Left lung (tissue), 10 donors: ENCODE results near the gene ZNF316. TPM values are rescaled to one million over a fixed set of nuclear protein-coding genes. Genes with fewer than 3 reads are reported as not detected.

Source experiments
- ATAC-seq: fragments of 200-7000 bp; cut with Tn5 transposase; one replicate; pipeline ENCODE4 v1.9.1; 2020; ENCODE audit warnings: moderate library complexity
- DNase-seq, 4 donors: peaks; one replicate each; pipeline ENCODE4 v3.0.0-alpha.2; 2013 to 2020
- H3K27ac ChIP-seq, 2 donors: fragments of 200-600 bp; sonication (generic) in 1 of 2; one replicate each; pipeline versions ENCODE4 v1.5.0 to v1.8.0; 2020 to 2021
- H3K27me3 ChIP-seq, 2 donors: fragments of 200-600 bp; sonication (generic) in 1 of 2; one replicate each; pipeline versions ENCODE4 v1.5.0 to v1.8.0; 2020 to 2021
- H3K36me3 ChIP-seq, 2 donors: fragments of 200-600 bp; sonication (generic) in 1 of 2; one replicate each; pipeline versions ENCODE4 v1.5.0 to v1.8.0; 2020 to 2021
- H3K4me1 ChIP-seq, 2 donors: fragments of 200-600 bp; one replicate each; pipeline ENCODE4 v1.8.0; 2021
- H3K4me3 ChIP-seq, 2 donors: fragments of 200-600 bp; sonication (generic) in 1 of 2; one replicate each; pipeline versions ENCODE4 v1.5.0 to v1.8.0; 2020 to 2021; ENCODE audit warnings: mild to moderate bottlenecking in 1 of 2
- H3K9me3 ChIP-seq, 2 donors: fragments of 200-600 bp; sonication (generic) in 1 of 2; one replicate each; pipeline versions ENCODE4 v1.5.0 to v1.8.0; 2020 to 2021
- intact Hi-C, 2 donors: fragments of 100-400 bp; cut with DNase I; formaldehyde crosslinking; loops; one replicate each; pipeline versions ENCODE4 v1.11.2 to v1.14.2; 2022
- polyA plus RNA-seq, 6 donors: library from polyadenylated mRNA; unstranded; fragments of 120-200 nt; gene quantifications; one replicate each; pipeline ENCODE4 v1.2.1, GENCODE V29; 2013; ENCODE audit not compliant: insufficient read length in 6 of 6
- total RNA-seq, 2 donors: library from RNA; stranded (reverse); fragmentation: NEBNext Ultra II Directional; extraction: Animal tissue kit (Norgen Biotek cat#: 25700); gene quantifications; one replicate each; pipeline ENCODE4 v1.2.1, GENCODE V29; 2021
- TF ChIP-seq, protein P1 (sequence below), 2 donors: fragments of 200-600 bp; sonication (generic) in 1 of 2; IDR thresholded peaks; one replicate each; pipeline versions ENCODE4 v1.5.0 to v1.8.0; 2021; ENCODE audit warnings: antibody characterized with exemption in 2 of 2
- donor health status: DM: no; HTN: yes; CAD: no.
- donor health status: DM: no; HTN: no; CAD: no.

The ZNF316 gene
- total and polyA plus RNA-seq, 8 donors, result 29.3 to 52.9 (median 46.9) TPM

DNA sequence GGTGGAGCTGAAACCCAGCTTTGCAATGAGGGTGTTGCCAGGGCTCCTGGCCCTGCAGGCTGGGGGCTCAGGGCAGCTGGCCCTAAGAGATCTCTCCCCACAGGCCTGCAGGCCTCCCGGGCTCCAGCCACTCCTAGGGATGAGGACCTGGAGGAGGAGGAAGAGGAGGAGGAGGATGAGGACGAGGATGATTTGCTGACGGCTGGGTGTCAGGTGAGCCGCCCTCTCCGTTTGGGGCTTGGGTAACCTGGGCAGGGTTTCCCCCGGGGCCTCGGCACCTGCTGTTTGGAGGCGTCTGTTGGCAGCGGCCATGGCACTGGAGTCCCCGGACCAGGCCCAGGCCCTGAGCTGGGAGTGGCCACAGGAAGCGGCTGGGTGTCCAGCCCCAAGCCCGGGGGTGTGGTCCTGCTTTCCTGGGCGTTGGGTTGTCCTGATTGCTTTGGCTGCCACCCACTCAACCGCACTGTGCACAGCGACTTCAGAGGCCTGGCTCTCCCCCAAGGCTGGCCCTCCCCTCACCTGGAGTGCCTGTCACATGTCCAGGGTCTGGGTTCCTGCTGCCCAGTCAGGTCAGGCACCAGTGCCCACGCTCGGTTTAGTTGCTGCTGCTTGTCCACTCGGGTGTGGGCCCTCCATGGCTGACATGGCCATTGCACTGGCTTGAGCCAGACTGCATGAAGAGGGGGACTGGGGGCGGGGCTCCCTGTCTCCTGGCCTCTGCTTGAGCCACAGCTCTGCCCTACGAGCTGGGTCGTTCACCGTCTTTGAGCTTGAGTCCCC is 5.9 kb downstream of the ZNF316 start:
- DNase-seq (peak in 1 of 4 donors; percentile 71), ATAC-seq (no peak)
- intact Hi-C loops, result no loop called here
- H3K36me3 ChIP-seq, result peaks cover 0 to 85% of the 10 kb centered on the region in 2 donors
- no peak overlapping the region for H3K4me3 ChIP-seq
- TF ChIP-seq, protein P1, sequence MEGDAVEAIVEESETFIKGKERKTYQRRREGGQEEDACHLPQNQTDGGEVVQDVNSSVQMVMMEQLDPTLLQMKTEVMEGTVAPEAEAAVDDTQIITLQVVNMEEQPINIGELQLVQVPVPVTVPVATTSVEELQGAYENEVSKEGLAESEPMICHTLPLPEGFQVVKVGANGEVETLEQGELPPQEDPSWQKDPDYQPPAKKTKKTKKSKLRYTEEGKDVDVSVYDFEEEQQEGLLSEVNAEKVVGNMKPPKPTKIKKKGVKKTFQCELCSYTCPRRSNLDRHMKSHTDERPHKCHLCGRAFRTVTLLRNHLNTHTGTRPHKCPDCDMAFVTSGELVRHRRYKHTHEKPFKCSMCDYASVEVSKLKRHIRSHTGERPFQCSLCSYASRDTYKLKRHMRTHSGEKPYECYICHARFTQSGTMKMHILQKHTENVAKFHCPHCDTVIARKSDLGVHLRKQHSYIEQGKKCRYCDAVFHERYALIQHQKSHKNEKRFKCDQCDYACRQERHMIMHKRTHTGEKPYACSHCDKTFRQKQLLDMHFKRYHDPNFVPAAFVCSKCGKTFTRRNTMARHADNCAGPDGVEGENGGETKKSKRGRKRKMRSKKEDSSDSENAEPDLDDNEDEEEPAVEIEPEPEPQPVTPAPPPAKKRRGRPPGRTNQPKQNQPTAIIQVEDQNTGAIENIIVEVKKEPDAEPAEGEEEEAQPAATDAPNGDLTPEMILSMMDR (IDR thresholded peaks at IDR 0.05), result no peak
- peaks cover 4 to 23% of the 10 kb centered on the region in 2 donors for H3K4me1 ChIP-seq
- no peak overlapping the region for H3K27ac ChIP-seq
- H3K9me3 ChIP-seq, result no peaks in the 10 kb centered on the region
- H3K27me3 ChIP-seq, result no peaks in the 10 kb centered on the region

DNA sequence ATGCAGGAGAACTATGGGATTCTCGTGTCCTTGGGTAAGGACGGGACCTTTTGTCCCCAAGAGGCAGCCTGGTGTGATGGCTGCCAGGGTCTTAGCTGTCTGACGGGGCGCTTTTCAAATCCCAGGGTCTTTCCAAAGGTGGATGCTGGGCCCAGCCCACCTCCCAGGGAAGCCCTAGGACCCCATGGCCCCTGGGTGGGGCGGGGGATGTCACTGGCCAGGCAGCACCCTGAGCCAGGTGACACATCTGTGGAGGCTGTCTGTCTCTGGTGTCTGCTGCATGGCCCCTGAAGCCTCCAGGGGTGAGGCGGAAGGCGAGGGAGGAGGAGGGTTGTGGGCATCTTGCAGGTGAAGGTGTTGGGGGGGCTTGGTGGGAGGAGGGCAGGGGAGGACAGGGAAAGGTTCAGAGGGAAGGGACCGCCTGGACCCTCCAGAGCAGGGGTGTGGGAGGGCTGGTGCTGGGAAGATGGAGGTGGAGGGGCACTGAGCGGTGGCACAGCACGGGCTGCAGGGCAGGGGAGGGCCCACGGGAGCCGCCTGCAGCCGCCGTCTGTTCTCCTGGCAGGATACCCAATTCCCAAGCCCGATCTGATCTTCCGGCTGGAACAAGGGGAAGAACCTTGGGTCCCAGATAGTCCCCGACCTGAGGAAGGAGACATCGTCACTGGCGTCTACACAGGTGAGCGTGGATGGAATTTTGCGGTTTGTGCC is 7.0 kb downstream of the ZNF316 start:
- Histone ChIP-seq H3K9me3 (no peaks in the 10 kb centered on the region), H3K36me3 (peaks cover 0 to 95% of the 10 kb centered on the region in 2 donors), H3K27ac (no peak overlapping the region), H3K4me1 (peaks cover 0 to 12% of the 10 kb centered on the region in 2 donors), H3K27me3 (no peaks in the 10 kb centered on the region), H3K4me3 (no peak overlapping the region)
- TF ChIP-seq, protein P1 (IDR thresholded peaks at IDR 0.05), result no peak
- ATAC-seq, result no peak
- intact Hi-C loops, result no loop called here
- peak in 1 of 4 donors; percentile 51 for DNase-seq

DNA sequence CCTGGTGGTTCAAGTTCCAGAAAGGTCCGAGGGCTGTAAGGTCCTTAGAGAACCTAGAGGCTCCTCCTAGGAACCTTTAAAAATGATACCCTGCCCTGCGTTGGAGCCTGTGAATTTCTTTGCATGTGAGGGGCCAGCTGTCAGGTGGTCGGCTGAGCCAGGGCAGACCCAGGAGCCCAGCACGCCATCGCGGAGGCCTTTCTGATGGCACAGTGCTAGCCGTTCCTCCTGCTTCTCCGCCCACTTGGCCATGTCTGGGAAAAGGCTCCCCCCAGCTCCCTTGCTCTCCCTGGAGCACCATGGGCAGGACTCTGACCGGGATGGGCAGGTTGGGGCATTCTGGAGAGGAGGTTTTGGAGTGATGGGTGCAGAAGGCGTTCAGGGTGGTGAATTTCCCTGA is 7.6 kb downstream of the ZNF316 start:
- Histone ChIP-seq H3K27me3 (no peaks in the 10 kb centered on the region), H3K9me3 (no peaks in the 10 kb centered on the region), H3K27ac (no peak overlapping the region), H3K4me3 (no peak overlapping the region), H3K36me3 (peaks cover 0 to 98% of the 10 kb centered on the region in 2 donors), H3K4me1 (peaks cover 0 to 6% of the 10 kb centered on the region in 2 donors)
- ATAC-seq (no peak), DNase-seq (peak in 1 of 4 donors; percentile 62)
- TF ChIP-seq, protein P1 (IDR thresholded peaks at IDR 0.05), result no peak
- intact Hi-C loops, result no loop called here

DNA sequence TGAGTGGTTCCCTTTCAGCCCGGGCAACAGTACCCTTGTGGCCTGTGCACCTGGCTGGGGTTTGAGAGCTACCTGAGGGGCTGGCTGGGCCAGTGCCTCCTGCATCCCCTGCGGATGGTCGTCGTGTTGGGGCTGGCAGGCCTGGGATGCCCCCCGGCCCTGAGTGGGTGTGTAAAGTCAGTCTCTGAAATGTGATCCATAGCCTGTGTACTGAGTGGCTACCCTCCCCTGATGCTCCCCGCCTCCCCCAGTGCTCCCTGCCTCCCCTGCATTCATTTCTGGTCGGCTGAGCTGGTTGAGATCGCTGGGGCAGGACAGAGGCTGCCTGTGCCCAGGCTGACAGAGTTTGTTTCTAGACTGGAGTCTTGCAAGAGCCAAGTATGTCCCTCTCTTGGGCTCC is 9.3 kb downstream of the ZNF316 start:
- no peak overlapping the region for H3K4me3 ChIP-seq
- peaks cover 0 to 15% of the 10 kb centered on the region in 2 donors for H3K9me3 ChIP-seq
- TF ChIP-seq, protein P1 (IDR thresholded peaks at IDR 0.05), result no peak
- no peaks in the 10 kb centered on the region for H3K4me1 ChIP-seq
- peaks cover 0 to 100% of the 10 kb centered on the region in 2 donors for H3K36me3 ChIP-seq
- no peaks in the 10 kb centered on the region for H3K27me3 ChIP-seq
- ATAC-seq (no peak), DNase-seq (peak in 1 of 4 donors; percentile 71)
- intact Hi-C loops, result no loop called here
- H3K27ac ChIP-seq, result no peak overlapping the region

DNA sequence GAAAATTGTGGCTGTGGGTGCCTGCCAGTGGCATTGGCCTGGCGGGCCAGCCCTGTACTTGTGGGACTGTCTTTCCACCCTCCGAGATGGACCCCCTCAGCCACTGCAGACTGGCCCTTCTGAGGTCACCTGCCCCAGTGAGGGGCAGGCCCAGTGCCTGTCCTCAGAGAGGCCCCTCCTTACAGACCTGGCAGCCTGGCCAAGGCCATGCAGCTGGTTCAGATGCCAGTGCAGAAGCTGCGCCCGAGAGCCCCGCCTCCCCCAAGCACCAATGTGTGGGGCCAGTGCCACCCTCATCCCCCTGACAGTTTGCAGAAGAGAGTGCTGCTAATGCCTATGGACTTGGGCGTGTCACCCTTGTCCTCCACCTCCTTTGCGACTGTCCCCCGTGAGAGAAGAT is 10.0 kb downstream of the ZNF316 start:
- no peaks in the 10 kb centered on the region for H3K27me3 ChIP-seq
- no peak overlapping the region for H3K4me3 ChIP-seq
- TF ChIP-seq, protein P1 (IDR thresholded peaks at IDR 0.05), result no peak
- H3K9me3 ChIP-seq, result peaks cover 0 to 21% of the 10 kb centered on the region in 2 donors
- ATAC-seq, result no peak
- peaks cover 0 to 100% of the 10 kb centered on the region in 2 donors for H3K36me3 ChIP-seq
- H3K4me1 ChIP-seq, result no peaks in the 10 kb centered on the region
- H3K27ac ChIP-seq, result no peak overlapping the region
- intact Hi-C loops, result no loop called here
- DNase-seq, result no peak
